H9 (cell line): Measurements from ENCODE around the gene NRCAM. TPM values are rescaled to one million over a fixed set of nuclear protein-coding genes. Genes with fewer than 3 reads are reported as not detected.

ENCODE experiments used
- DNase-seq: peaks from one replicate; pipeline ENCODE4 v3.0.0-alpha.2; 2017
- H2AFZ ChIP-seq: one replicate; pipeline ENCODE4 v1.6.1; 2013; ENCODE audit warnings: mild to moderate bottlenecking, low read length, control low read depth, moderate library complexity
- H2AK5ac ChIP-seq: 2 replicates; pipeline ENCODE4 v1.6.1; 2013; ENCODE audit warnings: low read length, control low read depth, mixed read lengths; ENCODE audit not compliant: insufficient read length
- H2BK120ac ChIP-seq: one replicate; pipeline ENCODE4 v1.6.1; 2013; ENCODE audit warnings: low read depth, mild to moderate bottlenecking, low read length, control low read depth, inconsistent platforms; ENCODE audit not compliant: poor library complexity, severe bottlenecking
- H2BK12ac ChIP-seq: 2 replicates; pipeline ENCODE4 v1.6.1; 2013; ENCODE audit warnings: low read length, control low read depth, mixed read lengths, low read depth; ENCODE audit not compliant: insufficient read length
- H2BK15ac ChIP-seq: 2 replicates; pipeline ENCODE4 v1.6.1; 2013; ENCODE audit warnings: low read depth, low read length, control low read depth
- H2BK20ac ChIP-seq: one replicate; pipeline ENCODE4 v1.6.1; 2013; ENCODE audit warnings: low read depth, mild to moderate bottlenecking, low read length, control low read depth, inconsistent platforms; ENCODE audit not compliant: poor library complexity, severe bottlenecking
- H2BK5ac ChIP-seq: 2 replicates; pipeline ENCODE4 v1.6.1; 2013; ENCODE audit warnings: low read length, control low read depth, mixed read lengths; ENCODE audit not compliant: insufficient read length
- H3K14ac ChIP-seq: 2 replicates; pipeline ENCODE4 v1.6.1; 2013; ENCODE audit warnings: low read length, control low read depth; ENCODE audit not compliant: insufficient read depth
- H3K18ac ChIP-seq: 2 replicates; pipeline ENCODE4 v1.6.1; 2013; ENCODE audit warnings: low read depth, mild to moderate bottlenecking, mixed read lengths, low read length, control low read depth; ENCODE audit not compliant: insufficient read length
- H3K23ac ChIP-seq: 2 replicates; pipeline ENCODE4 v1.6.1; 2013; ENCODE audit warnings: low read length, control low read depth, mixed read lengths, low read depth; ENCODE audit not compliant: insufficient read length
- H3K23me2 ChIP-seq: 2 replicates; pipeline ENCODE4 v1.6.1; 2013; ENCODE audit warnings: low read depth, mild to moderate bottlenecking, mixed read lengths, low read length, control low read depth; ENCODE audit not compliant: insufficient read length, poor library complexity, severe bottlenecking
- H3K27ac ChIP-seq: 2 replicates; pipeline ENCODE4 v1.5.1; 2013; ENCODE audit warnings: low read length, control low read depth, mixed read lengths, low read depth; ENCODE audit not compliant: insufficient read length
- H3K27me3 ChIP-seq: 2 replicates; pipeline ENCODE4 v1.6.1; 2013; ENCODE audit warnings: low read length, control low read depth, inconsistent platforms; ENCODE audit not compliant: insufficient read depth
- H3K4ac ChIP-seq: 2 replicates; pipeline ENCODE4 v1.6.1; 2013; ENCODE audit warnings: low read depth, mild to moderate bottlenecking, control low read depth, inconsistent platforms, low read length, moderate library complexity
- H3K4me1 ChIP-seq: 2 replicates; pipeline ENCODE4 v1.6.1; 2013; ENCODE audit warnings: low read length, control low read depth, inconsistent platforms; ENCODE audit not compliant: insufficient read depth
- H3K4me2 ChIP-seq: 2 replicates; pipeline ENCODE4 v1.6.1; 2013; ENCODE audit warnings: low read length, control low read depth, mixed read lengths; ENCODE audit not compliant: insufficient read length, insufficient read depth
- H3K56ac ChIP-seq: 2 replicates; pipeline ENCODE4 v1.6.1; 2013; ENCODE audit warnings: low read depth, mild to moderate bottlenecking, mixed read lengths, low read length, control low read depth; ENCODE audit not compliant: insufficient read length
- H3K79me1 ChIP-seq: 2 replicates; pipeline ENCODE4 v1.6.1; 2013; ENCODE audit warnings: low read depth, mild to moderate bottlenecking, moderate library complexity, low read length, control low read depth, inconsistent platforms; ENCODE audit not compliant: insufficient read depth, poor library complexity, severe bottlenecking
- H3K79me2 ChIP-seq: 2 replicates; pipeline ENCODE4 v1.6.1; 2013; ENCODE audit warnings: low read length, control low read depth, inconsistent platforms; ENCODE audit not compliant: insufficient read depth
- H3K9ac ChIP-seq: 2 replicates; pipeline ENCODE4 v1.6.1; 2013; ENCODE audit warnings: low read length, control low read depth, mixed read lengths; ENCODE audit not compliant: insufficient read length; ENCODE audit errors: extremely low read depth
- H3K9me3 ChIP-seq: one replicate; pipeline ENCODE4 v1.6.1; 2013; ENCODE audit warnings: low read depth, low read length, inconsistent platforms; ENCODE audit not compliant: control insufficient read depth
- H3T11ph ChIP-seq: one replicate; pipeline ENCODE4 v1.6.1; 2013; ENCODE audit warnings: mild to moderate bottlenecking, low read length, control low read depth, inconsistent platforms
- H4K20me1 ChIP-seq: one replicate; pipeline ENCODE4 v1.6.1; 2013; ENCODE audit not compliant: control insufficient read depth, insufficient read length, insufficient read depth
- H4K5ac ChIP-seq: 2 replicates; pipeline ENCODE4 v1.6.1; 2013; ENCODE audit warnings: low read depth, mild to moderate bottlenecking, mixed read lengths, low read length, control low read depth; ENCODE audit not compliant: insufficient read length
- H4K8ac ChIP-seq: replicated peaks from 2 replicates; pipeline ENCODE4 v1.6.1; 2013; ENCODE audit warnings: low read length, control low read depth, mixed read lengths, low read depth; ENCODE audit not compliant: insufficient read length
- H4K91ac ChIP-seq: 2 replicates; pipeline ENCODE4 v1.6.1; 2013; ENCODE audit warnings: low read depth, mild to moderate bottlenecking, moderate library complexity, mixed read lengths, low read length, control low read depth; ENCODE audit not compliant: insufficient read length
- H3K27ac Mint-ChIP-seq, 3 experiments: 2 replicates in 2 of 3; 3 replicates in 1 of 3; pipeline ENCODE4 v1.8.0; 2020 to 2021; ENCODE audit warnings: mixed read lengths in 3 of 3, mild to moderate bottlenecking in 1 of 3, moderate library complexity in 1 of 3
- H3K27me3 Mint-ChIP-seq: 2 replicates; pipeline ENCODE4 v1.8.0; 2021; ENCODE audit warnings: low read depth, mild to moderate bottlenecking, moderate library complexity, mixed read lengths
- H3K36me3 Mint-ChIP-seq, 3 experiments: 2 replicates in 2 of 3; 3 replicates in 1 of 3; pipeline ENCODE4 v1.8.0; 2020 to 2021; ENCODE audit warnings: low read depth in 3 of 3, mixed read lengths in 3 of 3; ENCODE audit not compliant: insufficient read depth in 1 of 3
- H3K4me1 Mint-ChIP-seq, 2 experiments: 2 replicates each; pipeline ENCODE4 v1.8.0; 2020; ENCODE audit warnings: mixed read lengths in 2 of 2
- H3K4me3 Mint-ChIP-seq, 2 experiments: 2 replicates in 1 of 2; 3 replicates in 1 of 2; pipeline ENCODE4 v1.8.0; 2020 to 2021; ENCODE audit warnings: mild to moderate bottlenecking in 2 of 2, mixed read lengths in 2 of 2, moderate library complexity in 1 of 2
- H3K9me3 Mint-ChIP-seq, 2 experiments: 2 replicates in 1 of 2; 3 replicates in 1 of 2; pipeline ENCODE4 v1.8.0; 2020; ENCODE audit warnings: mild to moderate bottlenecking in 2 of 2, mixed read lengths in 2 of 2, moderate library complexity in 1 of 2
- total RNA-seq: library from RNA; stranded (reverse); gene quantifications from 2 replicates; pipeline ENCODE4 v1.2.1, GENCODE V29; 2021
- TF ChIP-seq, protein P1 (sequence below): fragments of 200-600 bp; sonication (generic); conservative IDR thresholded peaks from 3 replicates; pipeline ENCODE4 v1.8.0; 2021; ENCODE audit warnings: antibody characterized with exemption, mild to moderate bottlenecking

Gene NRCAM
- total RNA-seq, 1 experiment from 2014 or later = 2.3 TPM

DNA sequence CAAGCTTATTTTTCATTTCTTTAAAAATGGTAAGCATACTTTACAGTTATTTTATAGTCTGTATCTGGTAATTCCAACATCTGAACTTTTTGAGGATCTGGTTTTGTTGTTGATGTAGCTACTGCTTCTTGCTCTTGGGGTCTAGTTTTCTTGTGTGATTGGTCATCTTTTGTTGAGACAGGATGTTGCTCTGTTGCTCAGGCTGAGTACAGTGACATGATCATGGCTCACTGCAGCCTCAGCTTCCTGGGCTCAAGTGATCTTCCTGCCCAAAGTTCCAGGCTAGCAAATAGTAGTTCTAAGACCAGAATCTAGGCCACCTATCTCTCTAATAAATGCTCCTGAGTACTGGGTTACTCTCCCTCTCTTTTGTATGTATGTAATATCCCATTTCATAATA lies 75.7 kb downstream of the NRCAM start:
- no peak overlapping the region for H3K14ac ChIP-seq
- H3K56ac ChIP-seq = no peak overlapping the region
- no peaks in the 10 kb centered on the region for H4K20me1 ChIP-seq
- no peak overlapping the region for H3T11ph ChIP-seq
- H4K8ac ChIP-seq = no peak overlapping the region
- H2BK12ac ChIP-seq = no peak overlapping the region
- Mint-ChIP-seq H3K27me3 (no peaks in the 10 kb centered on the region), H3K4me3 (no peak overlapping the region), H3K27ac (no peak overlapping the region), H3K9me3 (no peaks in the 10 kb centered on the region), H3K36me3 (no peaks in the 10 kb centered on the region), H3K4me1 (peaks cover 11 to 19% of the 10 kb centered on the region in 2 experiments; a peak in 3 of 4 replicates)
- H3K27ac ChIP-seq = no peak overlapping the region
- H2AK5ac ChIP-seq = no peak overlapping the region
- H3K79me2 ChIP-seq = no peaks in the 10 kb centered on the region
- TF ChIP-seq, protein P1, sequence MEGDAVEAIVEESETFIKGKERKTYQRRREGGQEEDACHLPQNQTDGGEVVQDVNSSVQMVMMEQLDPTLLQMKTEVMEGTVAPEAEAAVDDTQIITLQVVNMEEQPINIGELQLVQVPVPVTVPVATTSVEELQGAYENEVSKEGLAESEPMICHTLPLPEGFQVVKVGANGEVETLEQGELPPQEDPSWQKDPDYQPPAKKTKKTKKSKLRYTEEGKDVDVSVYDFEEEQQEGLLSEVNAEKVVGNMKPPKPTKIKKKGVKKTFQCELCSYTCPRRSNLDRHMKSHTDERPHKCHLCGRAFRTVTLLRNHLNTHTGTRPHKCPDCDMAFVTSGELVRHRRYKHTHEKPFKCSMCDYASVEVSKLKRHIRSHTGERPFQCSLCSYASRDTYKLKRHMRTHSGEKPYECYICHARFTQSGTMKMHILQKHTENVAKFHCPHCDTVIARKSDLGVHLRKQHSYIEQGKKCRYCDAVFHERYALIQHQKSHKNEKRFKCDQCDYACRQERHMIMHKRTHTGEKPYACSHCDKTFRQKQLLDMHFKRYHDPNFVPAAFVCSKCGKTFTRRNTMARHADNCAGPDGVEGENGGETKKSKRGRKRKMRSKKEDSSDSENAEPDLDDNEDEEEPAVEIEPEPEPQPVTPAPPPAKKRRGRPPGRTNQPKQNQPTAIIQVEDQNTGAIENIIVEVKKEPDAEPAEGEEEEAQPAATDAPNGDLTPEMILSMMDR = no peak
- H3K9ac ChIP-seq = no peak overlapping the region
- H3K4me1 ChIP-seq = no peaks in the 10 kb centered on the region; the same call in 1 of the 2 replicates
- H3K9me3 ChIP-seq = no peaks in the 10 kb centered on the region
- no peak overlapping the region for H3K4ac ChIP-seq
- H4K91ac ChIP-seq = no peak overlapping the region
- H3K23ac ChIP-seq = no peak overlapping the region
- H3K4me2 ChIP-seq = no peak overlapping the region
- H3K18ac ChIP-seq = no peak overlapping the region
- no peak overlapping the region for H2AFZ ChIP-seq
- H2BK15ac ChIP-seq = no peak overlapping the region; the same call in 1 of the 2 replicates
- H3K79me1 ChIP-seq = no peaks in the 10 kb centered on the region
- H2BK5ac ChIP-seq = no peak overlapping the region
- H3K27me3 ChIP-seq = no peaks in the 10 kb centered on the region
- H2BK120ac ChIP-seq = no peak overlapping the region
- no peak overlapping the region for H2BK20ac ChIP-seq
- no peak for DNase-seq
- no peaks in the 10 kb centered on the region for H3K23me2 ChIP-seq
- H4K5ac ChIP-seq = no peak overlapping the region
